ELR (cell line): ENCODE measurements around the gene OLFM1.

ENCODE experiments used
- DNase-seq: peaks from one replicate; pipeline ENCODE4 v3.0.0-alpha.2; 2015; ENCODE audit warnings: low read depth

OLFM1 gene

GRCh38 chr9:135076876-135077430, 10.5 kb upstream of the OLFM1 start:
- DNase-seq: no peak

- DNase-seq: no peak
Observed at GRCh38 chr9:135077497-135078200, 9.8 kb upstream of the OLFM1 start.

DNA sequence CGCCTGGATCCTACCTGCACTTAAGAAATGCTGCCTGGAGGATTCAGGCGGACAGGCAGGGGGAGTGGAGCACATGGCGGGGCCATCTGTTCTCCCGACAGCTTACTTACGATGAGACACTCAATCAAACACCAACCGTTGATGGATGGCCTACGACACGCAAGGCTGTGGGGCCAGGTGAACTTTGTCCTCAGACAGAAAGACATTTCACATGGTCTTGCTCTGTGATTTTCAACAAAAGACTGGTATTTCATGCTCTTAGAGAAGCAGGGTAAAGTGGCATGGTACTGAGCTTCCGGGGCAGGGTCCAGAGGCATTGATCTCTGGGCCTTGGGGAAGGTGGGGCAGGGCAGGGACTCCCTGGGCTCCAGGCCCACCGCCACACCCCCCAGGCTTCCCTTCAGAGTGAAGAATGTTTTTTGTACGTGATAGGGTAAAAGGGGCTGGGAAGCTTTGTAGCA, 9.1 kb upstream of the OLFM1 start:
- DNase-seq: no peak

GRCh38 chr9:135079018-135079417, 8.4 kb upstream of the OLFM1 start:
- no peak for DNase-seq

GRCh38 chr9:135079676-135080075, 7.8 kb upstream of the OLFM1 start:
- no peak for DNase-seq

DNA sequence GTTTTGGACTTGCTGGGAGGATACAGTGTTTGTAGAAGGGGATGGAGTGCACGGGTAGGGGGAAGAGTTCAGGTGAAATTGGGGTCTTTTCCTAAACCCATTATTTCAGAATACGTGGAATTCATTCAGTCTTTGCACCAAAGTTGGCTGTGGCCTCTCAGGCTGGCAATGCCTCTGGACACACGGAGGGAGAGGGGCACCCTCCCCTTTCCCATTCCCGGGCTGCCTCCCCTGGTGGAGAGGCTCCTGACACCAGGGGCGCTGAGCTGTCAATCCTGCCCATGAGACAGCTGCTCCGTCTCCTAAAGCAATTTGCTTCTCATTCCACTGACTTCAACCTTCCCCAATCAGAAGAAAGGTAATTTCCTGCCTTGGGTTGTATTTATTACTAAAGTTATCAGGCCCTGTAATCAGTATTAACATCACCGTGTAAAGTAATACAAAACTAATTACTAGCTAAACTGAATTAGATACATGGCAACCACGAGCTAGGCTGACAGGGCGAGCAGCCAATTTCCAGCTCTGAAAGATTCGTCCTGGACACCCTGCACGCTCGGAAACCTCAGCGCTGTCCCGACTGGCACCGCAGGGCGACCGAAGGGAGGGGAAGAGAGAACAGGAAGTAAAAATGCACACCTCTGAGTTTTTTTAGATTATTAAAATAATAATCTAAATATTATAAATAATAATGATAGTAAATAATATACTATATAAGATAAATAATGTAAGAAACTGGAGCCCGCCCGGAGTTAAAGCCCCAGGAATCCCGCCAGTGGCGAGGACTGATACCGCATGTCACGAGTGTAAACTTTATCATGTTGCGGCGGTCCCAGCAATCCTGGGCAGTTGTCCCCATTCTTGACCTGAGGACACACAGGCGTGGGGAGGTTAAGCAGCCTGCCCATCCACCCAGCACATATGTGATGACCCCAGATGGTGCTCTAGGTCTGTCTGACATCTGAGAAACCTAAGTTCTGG, 6.9 kb upstream of the OLFM1 start:
- DNase-seq: no peak

DNA sequence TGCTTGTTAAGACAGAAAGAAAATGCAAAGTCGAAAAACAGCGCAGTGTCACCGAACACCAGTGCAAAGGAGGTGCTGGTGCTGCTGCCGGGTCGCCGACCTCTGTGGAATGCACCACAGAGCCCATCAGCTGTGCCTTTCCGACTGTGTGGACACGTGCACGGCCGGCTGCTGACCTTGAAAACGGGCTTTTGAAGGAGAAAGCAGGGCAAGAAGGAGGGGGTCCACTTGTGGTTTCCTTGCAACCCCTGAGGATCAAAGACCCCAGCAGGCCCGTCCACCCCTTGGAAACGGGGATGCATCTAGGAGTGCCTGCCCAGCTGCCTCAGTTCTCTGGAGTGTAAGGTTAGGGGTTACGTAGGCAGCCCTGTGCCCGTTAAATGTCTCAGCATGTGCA, 6.2 kb upstream of the OLFM1 start:
- DNase-seq: no peak

DNA sequence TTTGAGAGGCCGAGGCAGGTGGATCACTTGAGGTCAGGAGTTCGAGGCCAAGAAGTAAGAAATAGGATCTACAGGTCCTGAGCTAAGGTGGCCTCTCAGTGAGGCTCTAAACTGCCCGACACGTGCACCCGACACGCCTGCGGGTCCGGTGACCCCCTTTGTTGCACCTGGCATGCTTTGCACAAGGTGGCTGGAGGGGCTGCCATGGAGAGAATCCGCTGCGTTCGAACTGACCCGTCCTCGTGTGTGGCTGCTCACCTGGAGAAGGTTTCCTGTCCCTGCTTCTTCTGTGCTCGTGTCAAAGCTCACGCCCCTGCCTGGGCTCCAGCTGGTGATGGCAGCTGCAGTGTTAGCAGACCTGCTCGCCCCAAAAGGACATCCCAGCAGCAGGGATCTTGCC, 5.7 kb upstream of the OLFM1 start:
- no peak for DNase-seq

DNA sequence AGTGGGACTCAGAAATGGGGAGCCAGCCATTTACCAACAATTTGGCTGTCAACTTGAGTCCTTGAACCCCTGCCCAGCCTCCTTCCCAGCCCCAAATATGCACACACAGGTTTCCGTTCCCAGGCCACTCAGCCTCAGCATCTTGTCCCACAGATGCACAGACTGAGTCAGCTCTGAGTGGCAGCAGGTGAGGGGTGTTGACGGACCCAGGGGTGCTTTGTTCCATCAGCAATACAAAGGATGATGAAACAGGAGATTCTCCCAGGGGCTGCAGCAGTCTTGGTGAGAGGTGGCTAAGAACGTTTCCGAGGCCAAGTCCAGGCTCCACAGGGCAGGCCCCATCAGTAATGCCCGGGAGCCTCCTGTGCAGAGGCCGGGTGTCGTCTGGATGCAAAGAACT, 4.9 kb upstream of the OLFM1 start:
- DNase-seq: no peak

DNA sequence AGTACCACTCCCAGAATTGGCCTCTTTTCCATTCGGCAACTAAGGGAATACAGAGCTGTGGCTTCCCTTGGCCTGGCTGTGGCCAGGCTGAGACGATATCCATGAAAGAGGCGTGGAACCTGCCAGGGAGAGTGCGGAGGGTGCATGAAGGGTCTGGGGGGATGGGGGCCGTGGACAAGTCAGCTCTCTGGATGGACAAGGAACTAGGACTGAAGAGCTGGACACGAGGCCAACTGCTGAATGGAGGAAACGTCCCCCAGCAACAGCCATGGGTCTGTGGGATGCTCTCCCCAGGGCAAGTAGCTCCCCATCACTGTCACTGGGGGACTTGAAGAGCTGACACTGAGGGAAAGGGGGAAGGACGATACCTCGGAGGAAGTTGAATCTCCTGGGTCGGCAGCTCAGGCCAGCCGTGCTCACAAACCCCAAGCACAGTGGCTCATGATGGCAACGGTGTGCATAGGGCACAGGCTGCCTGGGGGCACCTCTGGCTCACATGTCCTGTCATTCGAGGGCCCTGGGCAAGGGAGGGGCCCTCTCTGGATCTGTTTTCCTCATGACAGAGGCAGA, 4.1 kb upstream of the OLFM1 start:
- DNase-seq: no peak

GRCh38 chr9:135083831-135084230, 3.6 kb upstream of the OLFM1 start:
- no peak for DNase-seq

- DNase-seq: no peak
Observed at GRCh38 chr9:135084262-135084661, 3.2 kb upstream of the OLFM1 start.

DNA sequence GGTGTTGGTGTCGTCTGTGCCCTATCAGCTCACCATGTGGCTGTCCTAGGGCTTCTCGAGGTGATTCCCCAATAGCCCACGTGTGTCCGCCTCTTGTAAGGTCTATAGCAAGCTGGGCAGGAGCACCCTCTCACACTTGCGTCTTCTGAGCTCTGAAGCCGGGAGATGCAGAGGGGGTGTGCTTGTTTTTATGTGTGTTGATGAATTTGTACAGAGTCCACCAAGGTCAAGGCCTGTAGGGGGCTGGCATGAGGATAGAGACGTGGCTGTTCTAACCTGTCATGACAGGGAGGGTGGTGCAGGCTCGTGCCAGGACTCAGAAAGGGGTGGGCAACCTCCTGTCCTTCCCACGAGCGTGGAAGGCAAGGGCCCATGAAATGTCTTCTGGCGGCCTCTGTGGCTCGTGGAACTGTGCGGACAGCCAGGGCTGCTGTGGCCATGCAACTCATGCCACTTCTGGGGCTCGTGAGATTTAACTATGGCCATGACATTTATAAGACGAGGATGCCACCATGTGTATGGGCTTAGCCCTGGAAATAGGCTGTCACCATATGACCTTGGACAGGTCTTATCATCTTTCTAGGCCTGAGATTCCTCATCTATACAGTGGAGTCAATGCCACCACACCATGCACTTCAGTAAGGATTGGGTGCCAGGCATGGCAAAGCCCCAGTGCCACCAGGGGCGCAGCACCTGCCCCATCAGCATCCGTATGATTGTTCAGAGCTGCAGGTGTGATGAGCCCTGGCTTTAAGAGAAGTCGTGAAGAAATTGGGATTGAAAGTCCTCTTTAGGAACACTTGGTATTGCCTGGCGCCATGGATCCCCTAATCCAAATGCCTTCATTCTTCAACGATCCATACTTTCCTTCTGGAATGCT, 2.3 kb upstream of the OLFM1 start:
- no peak for DNase-seq

GRCh38 chr9:135085830-135086546, 1.5 kb upstream of the OLFM1 start:
- DNase-seq: peak; percentile 53

DNA sequence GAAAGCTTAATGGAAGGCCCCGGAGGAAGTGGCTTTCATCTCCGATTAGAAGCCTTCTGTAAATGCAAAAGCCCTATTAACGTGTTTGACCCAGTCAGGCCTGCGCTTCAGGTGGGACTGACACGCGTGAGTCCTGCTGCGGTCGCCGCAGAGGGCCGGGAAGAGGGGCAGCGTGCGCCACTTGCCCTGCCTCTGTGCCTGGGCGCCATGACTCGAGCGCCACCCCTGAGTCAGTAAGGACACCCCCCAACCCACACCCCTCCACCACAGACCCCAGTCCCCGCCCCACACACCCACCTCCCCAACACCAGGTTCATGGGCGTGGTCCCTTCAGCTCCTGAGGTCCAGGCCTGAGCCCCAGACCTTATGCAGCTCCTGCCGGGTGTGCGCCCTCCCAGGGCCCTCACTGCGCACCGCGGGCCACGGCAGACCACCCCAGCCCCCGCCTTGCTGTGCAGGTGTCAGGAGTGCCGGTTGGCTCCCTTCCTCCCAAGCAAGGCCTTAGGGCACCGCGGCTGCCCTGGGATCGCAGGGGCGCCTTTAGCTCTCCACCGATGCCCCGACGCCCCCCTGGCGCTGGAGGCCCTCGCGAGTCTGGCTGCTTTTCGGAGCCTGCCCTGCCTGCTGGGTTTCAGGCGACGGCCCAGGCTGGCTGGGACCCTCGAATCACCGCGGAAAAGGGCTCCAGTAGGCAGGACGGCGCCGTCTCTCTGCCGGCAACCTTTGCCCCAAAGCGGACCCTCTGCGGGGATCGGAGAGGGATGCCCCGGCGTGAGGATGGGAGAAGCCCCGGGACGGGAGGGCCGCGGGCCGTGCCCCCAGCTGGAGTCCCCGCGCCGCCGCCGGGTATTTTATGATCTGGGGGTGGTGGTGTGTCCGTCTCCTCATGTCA, 625 bp upstream of the OLFM1 start:
- DNase-seq: no peak

DNA sequence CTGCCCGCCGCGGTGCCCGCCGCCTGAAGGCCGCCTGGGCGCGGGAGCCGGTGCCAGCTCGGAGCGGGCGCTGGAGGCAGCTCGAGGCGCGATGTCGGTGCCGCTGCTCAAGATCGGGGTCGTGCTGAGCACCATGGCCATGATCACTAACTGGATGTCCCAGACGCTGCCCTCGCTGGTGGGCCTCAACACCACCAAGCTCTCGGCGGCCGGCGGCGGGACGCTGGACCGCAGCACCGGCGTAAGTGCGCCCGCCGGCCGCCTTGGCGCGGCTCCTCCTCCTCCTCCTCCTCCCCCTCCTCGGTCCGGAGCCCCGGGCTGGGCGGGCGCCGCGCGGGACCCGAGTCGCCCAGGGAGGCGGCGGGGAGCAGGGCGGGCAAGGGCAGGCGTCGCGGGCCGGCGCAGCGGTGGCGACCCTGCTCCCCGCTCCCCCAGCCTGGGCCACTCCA, 455 bp downstream of the OLFM1 start:
- no peak for DNase-seq

DNA sequence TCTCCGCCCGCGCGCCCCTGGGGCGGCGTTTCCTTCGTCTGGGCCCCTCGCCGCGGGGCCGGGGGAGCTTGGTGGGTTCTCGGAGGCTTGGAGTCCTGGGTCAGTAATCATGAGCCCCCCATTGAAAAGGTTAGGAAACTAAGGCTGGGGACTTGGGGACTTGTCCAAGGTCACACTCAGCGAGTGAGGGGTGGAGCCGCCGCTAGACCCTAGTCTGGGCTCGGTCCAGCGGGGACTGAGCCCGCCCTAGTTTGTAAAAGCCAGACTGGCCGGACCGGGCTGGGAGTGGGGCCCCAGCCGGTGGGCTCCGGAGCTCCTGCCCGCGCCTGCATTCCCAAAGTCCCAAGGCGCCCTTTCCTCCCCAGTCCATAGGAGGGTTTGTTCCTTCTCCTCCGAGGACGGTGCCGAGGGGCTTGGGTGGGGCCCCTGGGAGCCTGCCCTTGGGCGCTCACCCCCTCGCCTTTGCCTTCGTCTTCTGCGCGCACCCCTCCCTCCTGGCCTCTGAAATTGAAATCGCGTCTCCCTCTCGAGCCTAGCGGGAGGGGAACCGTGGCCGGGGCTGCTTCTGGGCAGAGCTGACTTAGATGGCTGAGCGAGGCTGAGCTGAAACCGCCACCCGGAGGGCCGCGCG, 995 bp downstream of the OLFM1 start:
- no peak for DNase-seq

DNA sequence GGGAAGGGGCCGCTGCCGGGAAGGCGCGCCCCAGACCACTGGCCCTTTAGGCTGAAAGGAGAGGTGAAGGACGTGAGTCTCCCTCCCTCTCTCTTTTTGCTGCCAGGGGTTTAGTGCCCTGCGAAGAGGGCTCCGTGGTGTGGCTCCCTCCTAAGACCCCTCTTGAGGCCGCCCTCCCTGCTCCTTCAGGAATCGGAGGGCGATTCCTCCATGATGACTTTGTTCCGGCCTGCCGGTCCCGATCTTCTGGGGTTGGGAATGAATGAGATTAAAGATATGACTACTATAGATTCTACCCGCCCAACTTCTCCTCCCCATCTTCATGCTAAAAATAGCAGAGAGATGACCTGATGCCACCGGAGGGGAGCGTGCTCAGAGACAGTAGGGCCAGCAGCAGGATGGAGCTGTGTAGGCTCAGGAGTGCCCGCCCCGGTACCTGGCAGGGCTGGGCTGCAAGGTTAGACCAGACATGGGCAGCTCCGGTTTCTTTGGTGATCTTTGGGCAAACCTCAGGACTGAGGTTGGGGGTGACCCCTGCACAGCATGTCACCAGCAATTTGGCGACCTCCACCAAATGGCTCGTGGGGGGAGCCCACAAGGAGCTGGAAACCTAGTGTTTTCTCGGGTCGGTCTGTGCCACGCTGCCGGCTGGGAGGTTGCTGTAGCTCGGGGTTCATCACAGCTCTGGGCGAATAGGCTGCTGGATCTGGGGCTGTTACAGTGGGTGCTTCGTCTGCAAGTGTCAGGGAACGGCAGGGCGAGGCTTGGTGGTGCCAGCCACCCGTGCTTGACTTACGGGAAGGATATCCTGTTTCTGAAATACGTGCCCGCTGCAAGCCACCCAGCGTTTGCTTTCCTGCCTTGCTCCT, 1.7 kb downstream of the OLFM1 start:
- DNase-seq: no peak
